SK-N-SH treated with all-trans-retinoic acid at 6 μM for 48 hours (cell line): ENCODE data around the gene NHSL2.

Experiments used
- ATAC-seq: fragments of 200-7000 bp; cut with Tn5 transposase; 3 replicates; pipeline ENCODE4 v1.9.1; 2020; ENCODE audit warnings: mild to moderate bottlenecking, moderate library complexity
- ARNTL ChIP-seq: fragments of 450-650 bp; formaldehyde crosslinking; IDR thresholded peaks from 2 replicates; pipeline ENCODE4 v1.5.0; 2020; ENCODE audit warnings: low read depth, mild to moderate bottlenecking, moderate library complexity, borderline replicate concordance
- BACH2 ChIP-seq: fragments of 250-450 bp; sonication (Bioruptor Pico); IDR thresholded peaks from 2 replicates; pipeline ENCODE4 v1.9.0; 2021; ENCODE audit warnings: mild to moderate bottlenecking, borderline replicate concordance
- ESRRG ChIP-seq: fragments of 250-450 bp; sonication (Bioruptor Pico); IDR thresholded peaks from 2 replicates; pipeline ENCODE4 v1.6.1; 2021; ENCODE audit warnings: mild to moderate bottlenecking
- GLIS3 ChIP-seq: fragments of 250-450 bp; sonication (Bioruptor Pico); IDR thresholded peaks from 2 replicates; pipeline ENCODE4 v1.5.0; 2020; ENCODE audit warnings: mild to moderate bottlenecking, moderate library complexity
- PPARA ChIP-seq: fragments of 250-450 bp; sonication (Bioruptor Pico); IDR thresholded peaks from 2 replicates; pipeline ENCODE4 v1.5.0; 2020; ENCODE audit warnings: mild to moderate bottlenecking, borderline replicate concordance
- RARB ChIP-seq: fragments of 250-450 bp; sonication (Bioruptor Pico); IDR thresholded peaks from 2 replicates; pipeline ENCODE4 v1.8.0; 2021; ENCODE audit warnings: mild to moderate bottlenecking, moderate library complexity
- SNAI2 ChIP-seq: fragments of 250-450 bp; sonication (Bioruptor Pico); IDR thresholded peaks from 2 replicates; pipeline ENCODE4 v1.5.0; 2020; ENCODE audit warnings: mild to moderate bottlenecking, moderate library complexity
- TCF4 ChIP-seq: fragments of 250-450 bp; sonication (Bioruptor Pico); IDR thresholded peaks from 2 replicates; pipeline ENCODE4 v1.8.0; 2021; ENCODE audit warnings: mild to moderate bottlenecking, moderate library complexity, borderline replicate concordance
- ZC3H10 ChIP-seq: fragments of 250-450 bp; sonication (Bioruptor Pico); IDR thresholded peaks from 2 replicates; pipeline ENCODE4 v1.5.1; 2021; ENCODE audit warnings: mild to moderate bottlenecking, moderate library complexity
- ZFP30 ChIP-seq: fragments of 450-650 bp; formaldehyde crosslinking; IDR thresholded peaks from 2 replicates; pipeline ENCODE4 v1.5.0; 2022; ENCODE audit warnings: mild to moderate bottlenecking, moderate library complexity
- ZNF565 ChIP-seq: fragments of 450-650 bp; formaldehyde crosslinking; conservative IDR thresholded peaks from 2 replicates; pipeline ENCODE4 v1.5.0; 2020; ENCODE audit warnings: low read depth, mild to moderate bottlenecking, moderate library complexity
- ZNF70 ChIP-seq: fragments of 450-650 bp; formaldehyde crosslinking; IDR thresholded peaks from 2 replicates; pipeline ENCODE4 v1.5.0; 2020; ENCODE audit warnings: mild to moderate bottlenecking, moderate library complexity
- TF ChIP-seq, protein P1 (sequence below): fragments of 250-450 bp; sonication (Bioruptor Pico); IDR thresholded peaks from 2 replicates; pipeline ENCODE4 v1.5.1; 2020; ENCODE audit warnings: low read depth, mild to moderate bottlenecking, moderate library complexity
- TF ChIP-seq, protein P2 (sequence below): fragments of 250-450 bp; sonication (Bioruptor Pico); IDR thresholded peaks from 2 replicates; pipeline ENCODE4 v1.5.1; 2021; ENCODE audit warnings: mild to moderate bottlenecking, moderate library complexity
- TF ChIP-seq, protein P3 (sequence below): fragments of 250-450 bp; sonication (Bioruptor Pico); IDR thresholded peaks from 2 replicates; pipeline ENCODE4 v1.5.0; 2020; ENCODE audit warnings: mild to moderate bottlenecking, moderate library complexity
- TF ChIP-seq, protein P4 (sequence below): fragments of 250-450 bp; sonication (Bioruptor Pico); IDR thresholded peaks from 2 replicates; pipeline ENCODE4 v1.8.0; 2020; ENCODE audit warnings: mild to moderate bottlenecking, moderate library complexity, borderline replicate concordance
- TF ChIP-seq, protein P5 (sequence below): fragments of 250-450 bp; sonication (Bioruptor Pico); IDR thresholded peaks from 2 replicates; pipeline ENCODE4 v1.8.0; 2021; ENCODE audit warnings: low read depth, mild to moderate bottlenecking, moderate library complexity, borderline replicate concordance

Gene NHSL2

DNA sequence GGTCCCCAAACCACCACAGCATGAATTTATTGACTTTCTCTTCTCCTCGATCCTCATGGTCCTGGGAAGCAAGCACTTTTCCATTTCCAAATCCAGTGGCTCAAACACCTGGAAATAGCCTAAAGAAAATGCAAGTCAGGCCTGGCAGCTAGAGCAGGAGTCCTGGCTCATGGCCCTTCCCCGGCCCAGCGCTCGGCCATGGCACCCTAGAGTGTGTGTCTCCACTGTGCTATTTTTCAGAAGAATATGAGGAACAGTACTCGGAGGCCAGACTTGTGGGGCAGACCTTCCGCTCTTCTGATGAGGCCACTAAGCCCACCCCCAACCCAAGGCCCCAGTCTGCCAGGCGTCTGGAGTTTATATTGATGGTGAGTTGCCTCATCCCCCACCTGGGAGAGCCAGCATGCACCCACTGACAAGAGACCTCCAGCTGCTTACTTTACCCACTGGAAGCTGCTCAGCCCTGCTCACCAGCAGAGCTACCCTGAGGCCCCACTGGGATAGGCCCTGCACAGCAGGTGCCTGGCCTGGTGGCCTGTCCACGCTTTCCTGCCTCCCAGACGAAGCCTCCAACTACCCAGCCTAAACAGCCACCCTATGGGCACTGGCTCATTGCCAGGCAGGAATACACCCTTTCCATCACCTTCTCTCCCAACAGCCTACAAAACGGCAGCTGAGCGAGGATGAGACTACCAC lies 223.4 kb downstream of the NHSL2 start:
- no peak for TF ChIP-seq SNAI2 (CRISPR knock-in tag)
- TF ChIP-seq RARB (CRISPR knock-in tag), result no peak
- no peak for TF ChIP-seq ZFP30 (CRISPR knock-in tag)
- TF ChIP-seq ZC3H10, result no peak
- TF ChIP-seq, protein P1, sequence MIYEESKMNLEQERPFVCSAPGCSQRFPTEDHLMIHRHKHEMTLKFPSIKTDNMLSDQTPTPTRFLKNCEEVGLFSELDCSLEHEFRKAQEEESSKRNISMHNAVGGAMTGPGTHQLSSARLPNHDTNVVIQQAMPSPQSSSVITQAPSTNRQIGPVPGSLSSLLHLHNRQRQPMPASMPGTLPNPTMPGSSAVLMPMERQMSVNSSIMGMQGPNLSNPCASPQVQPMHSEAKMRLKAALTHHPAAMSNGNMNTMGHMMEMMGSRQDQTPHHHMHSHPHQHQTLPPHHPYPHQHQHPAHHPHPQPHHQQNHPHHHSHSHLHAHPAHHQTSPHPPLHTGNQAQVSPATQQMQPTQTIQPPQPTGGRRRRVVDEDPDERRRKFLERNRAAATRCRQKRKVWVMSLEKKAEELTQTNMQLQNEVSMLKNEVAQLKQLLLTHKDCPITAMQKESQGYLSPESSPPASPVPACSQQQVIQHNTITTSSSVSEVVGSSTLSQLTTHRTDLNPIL (CRISPR knock-in tag), result no peak
- TF ChIP-seq, protein P2, sequence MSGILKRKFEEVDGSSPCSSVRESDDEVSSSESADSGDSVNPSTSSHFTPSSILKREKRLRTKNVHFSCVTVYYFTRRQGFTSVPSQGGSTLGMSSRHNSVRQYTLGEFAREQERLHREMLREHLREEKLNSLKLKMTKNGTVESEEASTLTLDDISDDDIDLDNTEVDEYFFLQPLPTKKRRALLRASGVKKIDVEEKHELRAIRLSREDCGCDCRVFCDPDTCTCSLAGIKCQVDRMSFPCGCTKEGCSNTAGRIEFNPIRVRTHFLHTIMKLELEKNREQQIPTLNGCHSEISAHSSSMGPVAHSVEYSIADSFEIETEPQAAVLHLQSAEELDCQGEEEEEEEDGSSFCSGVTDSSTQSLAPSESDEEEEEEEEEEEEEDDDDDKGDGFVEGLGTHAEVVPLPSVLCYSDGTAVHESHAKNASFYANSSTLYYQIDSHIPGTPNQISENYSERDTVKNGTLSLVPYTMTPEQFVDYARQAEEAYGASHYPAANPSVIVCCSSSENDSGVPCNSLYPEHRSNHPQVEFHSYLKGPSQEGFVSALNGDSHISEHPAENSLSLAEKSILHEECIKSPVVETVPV (CRISPR knock-in tag), result no peak
- TF ChIP-seq ZNF70 (CRISPR knock-in tag), result no peak
- TF ChIP-seq, protein P3, sequence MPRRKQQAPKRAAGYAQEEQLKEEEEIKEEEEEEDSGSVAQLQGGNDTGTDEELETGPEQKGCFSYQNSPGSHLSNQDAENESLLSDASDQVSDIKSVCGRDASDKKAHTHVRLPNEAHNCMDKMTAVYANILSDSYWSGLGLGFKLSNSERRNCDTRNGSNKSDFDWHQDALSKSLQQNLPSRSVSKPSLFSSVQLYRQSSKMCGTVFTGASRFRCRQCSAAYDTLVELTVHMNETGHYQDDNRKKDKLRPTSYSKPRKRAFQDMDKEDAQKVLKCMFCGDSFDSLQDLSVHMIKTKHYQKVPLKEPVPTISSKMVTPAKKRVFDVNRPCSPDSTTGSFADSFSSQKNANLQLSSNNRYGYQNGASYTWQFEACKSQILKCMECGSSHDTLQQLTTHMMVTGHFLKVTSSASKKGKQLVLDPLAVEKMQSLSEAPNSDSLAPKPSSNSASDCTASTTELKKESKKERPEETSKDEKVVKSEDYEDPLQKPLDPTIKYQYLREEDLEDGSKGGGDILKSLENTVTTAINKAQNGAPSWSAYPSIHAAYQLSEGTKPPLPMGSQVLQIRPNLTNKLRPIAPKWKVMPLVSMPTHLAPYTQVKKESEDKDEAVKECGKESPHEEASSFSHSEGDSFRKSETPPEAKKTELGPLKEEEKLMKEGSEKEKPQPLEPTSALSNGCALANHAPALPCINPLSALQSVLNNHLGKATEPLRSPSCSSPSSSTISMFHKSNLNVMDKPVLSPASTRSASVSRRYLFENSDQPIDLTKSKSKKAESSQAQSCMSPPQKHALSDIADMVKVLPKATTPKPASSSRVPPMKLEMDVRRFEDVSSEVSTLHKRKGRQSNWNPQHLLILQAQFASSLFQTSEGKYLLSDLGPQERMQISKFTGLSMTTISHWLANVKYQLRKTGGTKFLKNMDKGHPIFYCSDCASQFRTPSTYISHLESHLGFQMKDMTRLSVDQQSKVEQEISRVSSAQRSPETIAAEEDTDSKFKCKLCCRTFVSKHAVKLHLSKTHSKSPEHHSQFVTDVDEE (CRISPR knock-in tag), result no peak
- TF ChIP-seq BACH2 (CRISPR knock-in tag), result no peak
- TF ChIP-seq, protein P4, sequence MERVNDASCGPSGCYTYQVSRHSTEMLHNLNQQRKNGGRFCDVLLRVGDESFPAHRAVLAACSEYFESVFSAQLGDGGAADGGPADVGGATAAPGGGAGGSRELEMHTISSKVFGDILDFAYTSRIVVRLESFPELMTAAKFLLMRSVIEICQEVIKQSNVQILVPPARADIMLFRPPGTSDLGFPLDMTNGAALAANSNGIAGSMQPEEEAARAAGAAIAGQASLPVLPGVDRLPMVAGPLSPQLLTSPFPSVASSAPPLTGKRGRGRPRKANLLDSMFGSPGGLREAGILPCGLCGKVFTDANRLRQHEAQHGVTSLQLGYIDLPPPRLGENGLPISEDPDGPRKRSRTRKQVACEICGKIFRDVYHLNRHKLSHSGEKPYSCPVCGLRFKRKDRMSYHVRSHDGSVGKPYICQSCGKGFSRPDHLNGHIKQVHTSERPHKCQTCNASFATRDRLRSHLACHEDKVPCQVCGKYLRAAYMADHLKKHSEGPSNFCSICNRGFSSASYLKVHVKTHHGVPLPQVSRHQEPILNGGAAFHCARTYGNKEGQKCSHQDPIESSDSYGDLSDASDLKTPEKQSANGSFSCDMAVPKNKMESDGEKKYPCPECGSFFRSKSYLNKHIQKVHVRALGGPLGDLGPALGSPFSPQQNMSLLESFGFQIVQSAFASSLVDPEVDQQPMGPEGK (CRISPR knock-in tag), result no peak
- ATAC-seq, result no peak

DNA sequence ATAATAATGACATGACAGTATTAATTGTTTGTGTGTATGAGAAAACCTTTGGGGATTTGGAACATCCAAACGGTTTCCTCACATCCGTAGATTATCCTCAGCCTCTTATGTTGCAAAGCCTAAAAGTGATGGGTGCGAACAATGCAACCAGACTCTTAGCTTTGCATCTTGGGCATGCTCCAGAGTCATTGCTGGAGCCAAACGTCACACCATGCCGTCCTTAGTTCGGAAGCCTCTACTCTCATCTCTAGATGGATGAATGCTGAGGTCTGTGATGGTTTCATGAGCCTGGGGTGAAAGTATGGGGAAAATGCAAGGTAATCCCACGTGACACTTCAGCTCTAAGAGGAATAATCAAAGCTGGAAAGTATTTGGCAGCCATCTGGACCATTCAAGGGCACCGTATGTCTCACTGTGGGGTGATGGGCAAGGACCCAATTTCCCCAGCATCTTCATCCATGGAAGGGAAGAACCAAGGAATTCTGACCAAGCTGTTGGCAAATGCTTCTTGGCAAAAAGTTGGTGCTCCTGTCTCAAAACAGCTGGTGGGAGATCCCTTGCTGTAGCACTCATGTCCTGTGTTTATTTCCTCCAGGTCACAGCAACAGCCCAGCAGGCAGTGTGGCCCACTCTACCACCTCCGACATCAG lies 227.3 kb downstream of the NHSL2 start:
- TF ChIP-seq RARB (CRISPR knock-in tag), result no peak
- TF ChIP-seq ESRRG (CRISPR knock-in tag), result no peak
- TF ChIP-seq, protein P4 (CRISPR knock-in tag), result no peak
- no peak for TF ChIP-seq ZC3H10
- TF ChIP-seq TCF4 (CRISPR knock-in tag), result no peak
- no peak for TF ChIP-seq PPARA (CRISPR knock-in tag)
- no peak for ATAC-seq

DNA sequence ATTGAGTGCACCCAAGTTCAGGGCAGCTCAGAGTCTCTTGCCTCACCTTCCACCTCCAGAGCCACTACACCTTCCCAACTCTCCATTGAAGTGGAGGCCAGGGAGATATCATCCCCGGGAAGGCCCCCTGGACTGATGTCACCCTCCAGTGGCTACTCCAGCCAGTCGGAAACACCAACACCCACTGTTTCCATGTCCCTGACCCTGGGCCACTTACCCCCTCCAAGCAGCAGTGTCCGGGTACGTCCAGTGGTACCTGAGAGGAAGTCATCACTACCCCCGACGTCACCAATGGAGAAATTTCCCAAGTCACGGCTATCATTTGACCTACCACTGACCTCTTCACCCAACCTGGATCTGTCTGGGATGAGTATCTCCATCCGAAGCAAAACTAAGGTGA lies 228.9 kb downstream of the NHSL2 start:
- ATAC-seq, result no peak
- TF ChIP-seq, protein P5, sequence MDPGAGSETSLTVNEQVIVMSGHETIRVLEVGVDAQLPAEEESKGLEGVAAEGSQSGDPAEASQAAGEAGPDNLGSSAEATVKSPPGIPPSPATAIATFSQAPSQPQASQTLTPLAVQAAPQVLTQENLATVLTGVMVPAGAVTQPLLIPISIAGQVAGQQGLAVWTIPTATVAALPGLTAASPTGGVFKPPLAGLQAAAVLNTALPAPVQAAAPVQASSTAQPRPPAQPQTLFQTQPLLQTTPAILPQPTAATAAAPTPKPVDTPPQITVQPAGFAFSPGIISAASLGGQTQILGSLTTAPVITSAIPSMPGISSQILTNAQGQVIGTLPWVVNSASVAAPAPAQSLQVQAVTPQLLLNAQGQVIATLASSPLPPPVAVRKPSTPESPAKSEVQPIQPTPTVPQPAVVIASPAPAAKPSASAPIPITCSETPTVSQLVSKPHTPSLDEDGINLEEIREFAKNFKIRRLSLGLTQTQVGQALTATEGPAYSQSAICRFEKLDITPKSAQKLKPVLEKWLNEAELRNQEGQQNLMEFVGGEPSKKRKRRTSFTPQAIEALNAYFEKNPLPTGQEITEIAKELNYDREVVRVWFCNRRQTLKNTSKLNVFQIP (CRISPR knock-in tag), result no peak
- TF ChIP-seq ARNTL (CRISPR knock-in tag) (no peak), GLIS3 (CRISPR knock-in tag) (no peak), TCF4 (CRISPR knock-in tag) (no peak), BACH2 (CRISPR knock-in tag) (no peak), ZNF565 (CRISPR knock-in tag) (no peak)
- TF ChIP-seq, protein P3 (CRISPR knock-in tag), result no peak
